GM19035 (cell line): Measurements from ENCODE around the gene DACH1.

ENCODE experiments used
- ATAC-seq: cut with Tn5 transposase; IDR thresholded peaks from one replicate; pipeline ENCODE4 v1.9.1; 2021; ENCODE audit not compliant: unreplicated experiment

DACH1 gene

GRCh38 chr13:71632206-71632605, 234.8 kb downstream of the DACH1 start:
- ATAC-seq, result no peak

GRCh38 chr13:71629167-71629566, 237.8 kb downstream of the DACH1 start:
- ATAC-seq, result no peak

GRCh38 chr13:71626421-71627117, 240.4 kb downstream of the DACH1 start:
- no peak for ATAC-seq

- no peak for ATAC-seq
These were observed 241.3 kb downstream of the DACH1 start for GRCh38 chr13:71625694-71626093.

GRCh38 chr13:71624653-71625600, 242.1 kb downstream of the DACH1 start:
- ATAC-seq, result no peak

GRCh38 chr13:71621174-71622124, 245.6 kb downstream of the DACH1 start:
- no peak for ATAC-seq

GRCh38 chr13:71619096-71619495, 247.9 kb downstream of the DACH1 start:
- ATAC-seq, result no peak

- ATAC-seq, result no peak
These were observed 248.8 kb downstream of the DACH1 start for GRCh38 chr13:71618159-71618558.

GRCh38 chr13:71617265-71617664, 249.7 kb downstream of the DACH1 start:
- ATAC-seq, result no peak

- no peak for ATAC-seq
These were observed 253.8 kb downstream of the DACH1 start for GRCh38 chr13:71613066-71613745.

GRCh38 chr13:71611292-71611691, 255.7 kb downstream of the DACH1 start:
- no peak for ATAC-seq

GRCh38 chr13:71610876-71611275, 256.1 kb downstream of the DACH1 start:
- ATAC-seq, result no peak

- ATAC-seq, result no peak
These were observed 257.7 kb downstream of the DACH1 start for GRCh38 chr13:71609271-71609670.

GRCh38 chr13:71607575-71607974, 259.4 kb downstream of the DACH1 start:
- no peak for ATAC-seq

- no peak for ATAC-seq
These were observed 260.2 kb downstream of the DACH1 start for GRCh38 chr13:71606818-71607217.

GRCh38 chr13:71605744-71606143, 261.3 kb downstream of the DACH1 start:
- no peak for ATAC-seq

GRCh38 chr13:71603255-71603654, 263.7 kb downstream of the DACH1 start:
- ATAC-seq, result no peak

- ATAC-seq, result no peak
These were observed 264.7 kb downstream of the DACH1 start for GRCh38 chr13:71602344-71602743.

- ATAC-seq, result no peak
These were observed 269.9 kb downstream of the DACH1 start for GRCh38 chr13:71597150-71597549.

- ATAC-seq, result no peak
These were observed 270.9 kb downstream of the DACH1 start for GRCh38 chr13:71596116-71596515.
